DMS53 treated with DMSO at 0.1 percent for 48 hours (cell line): ENCODE results near the gene KIF3A.

Source experiments
- DNase-seq: peaks from one replicate; lab custom pipeline; 2025; ENCODE audit not compliant: unreplicated experiment; lab: John Stamatoyannopoulos, UW

KIF3A gene

GRCh38 chr5:132754947-132755346, 17.6 kb upstream of the KIF3A start:
- no peak for DNase-seq

GRCh38 chr5:132754111-132754510, 16.8 kb upstream of the KIF3A start:
- DNase-seq, result no peak

- no peak for DNase-seq
Observed at GRCh38 chr5:132753135-132753987, 16.0 kb upstream of the KIF3A start.

GRCh38 chr5:132752581-132753125, 15.3 kb upstream of the KIF3A start:
- no peak for DNase-seq

- DNase-seq, result no peak
Observed at GRCh38 chr5:132751971-132752580, 14.7 kb upstream of the KIF3A start.

GRCh38 chr5:132751444-132751843, 14.1 kb upstream of the KIF3A start:
- DNase-seq, result no peak

- no peak for DNase-seq
Observed at GRCh38 chr5:132750471-132751230, 13.3 kb upstream of the KIF3A start.

GRCh38 chr5:132749506-132749905, 12.2 kb upstream of the KIF3A start:
- no peak for DNase-seq

- DNase-seq, result no peak
Observed at GRCh38 chr5:132748522-132749000, 11.2 kb upstream of the KIF3A start.

- DNase-seq, result no peak
Observed at GRCh38 chr5:132747616-132748440, 10.5 kb upstream of the KIF3A start.

- DNase-seq, result peak; percentile 37
Observed at GRCh38 chr5:132746954-132747615, 9.7 kb upstream of the KIF3A start, which contains the start of gene CCNI2. Gene CCNI2 (plus strand): TSS chr5:132747426. CDS start chr5:132747496, 70 bp downstream.

GRCh38 chr5:132746592-132746953, 9.2 kb upstream of the KIF3A start:
- no peak for DNase-seq

- no peak for DNase-seq
Observed at GRCh38 chr5:132744659-132745058, 7.3 kb upstream of the KIF3A start.

GRCh38 chr5:132742626-132743025, 5.3 kb upstream of the KIF3A start:
- DNase-seq, result no peak

- DNase-seq, result no peak
Observed at GRCh38 chr5:132742158-132742557, 4.8 kb upstream of the KIF3A start.

- DNase-seq, result no peak
Observed at GRCh38 chr5:132739232-132739631, 1.9 kb upstream of the KIF3A start.

- DNase-seq, result no peak
Observed at GRCh38 chr5:132737982-132738681, 786 bp upstream of the KIF3A start.

- DNase-seq, result no peak
Observed at GRCh38 chr5:132734687-132735086, 2.7 kb downstream of the KIF3A start.

GRCh38 chr5:132733499-132734148, 3.7 kb downstream of the KIF3A start:
- DNase-seq, result no peak
